ENCODE results near the gene CLEC18B. TPM values are rescaled to one million over a fixed set of nuclear protein-coding genes. Genes with fewer than 3 reads are reported as not detected.
"Not testable (repeated sequence)": the region's sequence is repeated elsewhere in the genome, so short reads cannot be mapped to it uniquely, and the experiment has no call there.

The CLEC18B gene
- total and polyA plus RNA-seq, 11 donors = 0.14 to 1.5 (median 0.28) TPM; not detected in 5

DNA sequence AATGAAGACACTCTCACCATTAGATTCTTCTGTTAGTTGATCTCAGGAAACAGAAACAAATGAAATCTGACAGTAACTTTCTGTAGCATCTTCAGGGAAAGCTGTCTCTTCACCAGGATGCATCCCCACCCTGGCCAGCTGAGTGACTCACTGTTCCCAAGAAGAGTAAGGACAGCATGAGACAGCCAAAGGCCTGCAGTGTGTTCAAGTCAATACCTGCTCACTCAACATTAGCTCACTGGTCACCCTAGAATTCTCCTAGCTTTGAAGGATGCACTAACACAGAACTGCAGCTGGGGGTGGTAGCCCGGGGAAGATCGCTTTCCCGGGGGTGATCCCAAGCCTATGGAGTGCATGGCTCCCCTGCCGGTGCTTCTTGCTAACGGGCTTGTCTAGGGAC, 28.2 kb upstream of the CLEC18B start:
- H3K36me3 ChIP-seq = peaks cover 0 to 44% (median 40%) of the 10 kb centered on the region in 9 donors

DNA sequence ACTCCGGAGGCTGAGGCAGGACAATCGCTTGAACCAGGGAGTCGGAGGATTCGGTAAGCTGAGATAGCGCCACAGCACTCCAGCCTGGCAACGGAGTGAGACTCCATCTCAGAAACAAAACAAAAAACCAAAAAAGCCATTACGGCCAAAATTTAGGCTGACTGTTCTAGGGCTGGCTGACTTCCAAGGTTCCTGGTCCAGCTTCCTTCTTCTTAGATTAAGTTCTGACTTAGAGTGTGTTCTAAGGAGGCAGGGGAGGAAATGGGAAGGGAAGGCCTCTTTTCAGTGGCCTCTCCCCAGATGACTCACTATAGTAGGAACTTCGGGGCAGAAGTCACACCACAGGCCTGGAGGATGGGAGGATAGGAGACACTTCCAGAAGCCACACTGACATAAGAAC, 27.7 kb upstream of the CLEC18B start:
- no peak for TF ChIP-seq POLR2A (IDR thresholded peaks at IDR 0.05)
- TF ChIP-seq, protein P1, sequence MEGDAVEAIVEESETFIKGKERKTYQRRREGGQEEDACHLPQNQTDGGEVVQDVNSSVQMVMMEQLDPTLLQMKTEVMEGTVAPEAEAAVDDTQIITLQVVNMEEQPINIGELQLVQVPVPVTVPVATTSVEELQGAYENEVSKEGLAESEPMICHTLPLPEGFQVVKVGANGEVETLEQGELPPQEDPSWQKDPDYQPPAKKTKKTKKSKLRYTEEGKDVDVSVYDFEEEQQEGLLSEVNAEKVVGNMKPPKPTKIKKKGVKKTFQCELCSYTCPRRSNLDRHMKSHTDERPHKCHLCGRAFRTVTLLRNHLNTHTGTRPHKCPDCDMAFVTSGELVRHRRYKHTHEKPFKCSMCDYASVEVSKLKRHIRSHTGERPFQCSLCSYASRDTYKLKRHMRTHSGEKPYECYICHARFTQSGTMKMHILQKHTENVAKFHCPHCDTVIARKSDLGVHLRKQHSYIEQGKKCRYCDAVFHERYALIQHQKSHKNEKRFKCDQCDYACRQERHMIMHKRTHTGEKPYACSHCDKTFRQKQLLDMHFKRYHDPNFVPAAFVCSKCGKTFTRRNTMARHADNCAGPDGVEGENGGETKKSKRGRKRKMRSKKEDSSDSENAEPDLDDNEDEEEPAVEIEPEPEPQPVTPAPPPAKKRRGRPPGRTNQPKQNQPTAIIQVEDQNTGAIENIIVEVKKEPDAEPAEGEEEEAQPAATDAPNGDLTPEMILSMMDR (IDR thresholded peaks at IDR 0.05) = no peak
- intact Hi-C loops (cut with DNase I) = no loop called here
- Histone ChIP-seq H3K9me3 (no peaks in the 10 kb centered on the region), H3K4me1 (peaks cover 12 to 47% (median 30%) of the 10 kb centered on the region in 12 donors), H3K36me3 (peaks cover 0 to 40% (median 36%) of the 10 kb centered on the region in 9 donors), H3K27ac (peak overlapping the region; percentile 71 to 90 (median 83)), H3K4me3 (no peak overlapping the region), H3K27me3 (no peaks in the 10 kb centered on the region)
- peak; percentile 94 to 98 (median 95) for ATAC-seq
- peak; percentile 66 to 86 (median 84) for DNase-seq
- 36 to 69% (median 56%) methylated on average over 8 of the region's 8 CpGs for WGBS, 4 donors

More for the DNA sequence above, 28.2 kb upstream of the CLEC18B start:
- Histone ChIP-seq H3K27ac (peak overlapping the region; percentile 71 to 90 (median 83)), H3K4me1 (peaks cover 12 to 47% (median 30%) of the 10 kb centered on the region in 12 donors), H3K4me3 (no peak overlapping the region), H3K27me3 (no peaks in the 10 kb centered on the region), H3K9me3 (no peaks in the 10 kb centered on the region)
- TF ChIP-seq, protein P1 (IDR thresholded peaks at IDR 0.05) = no peak
- no peak for TF ChIP-seq POLR2A (IDR thresholded peaks at IDR 0.05)
- 92 to 100% (median 95%) methylated on average over 5 of the region's 5 CpGs for WGBS, 4 donors
- peak; percentile 9 to 45 (median 30) for ATAC-seq
- peak in 1 of 5 donors; percentile 40 for DNase-seq
- intact Hi-C loops (cut with DNase I) = no loop called here

DNA sequence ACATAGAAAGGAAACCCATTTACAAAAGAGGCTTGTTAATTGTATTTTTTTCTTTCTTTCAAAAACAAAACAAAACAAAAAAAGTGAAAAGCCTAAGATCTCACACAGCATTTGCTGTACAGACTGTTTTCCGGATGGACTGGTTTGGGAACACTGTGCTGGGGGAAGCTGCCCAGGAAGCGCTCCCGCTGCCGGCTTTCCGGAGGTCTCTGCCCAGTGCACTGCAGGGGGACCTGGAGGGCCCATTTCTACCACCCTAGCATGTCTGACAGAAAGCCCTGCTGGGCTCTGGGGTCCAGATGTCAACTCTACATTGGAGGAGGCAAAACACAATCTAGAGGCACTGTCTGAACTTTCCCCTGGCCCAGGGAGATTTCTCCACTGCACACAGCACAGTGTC, 26.3 kb upstream of the CLEC18B start:
- Histone ChIP-seq H3K4me1 (peaks cover 12 to 47% (median 30%) of the 10 kb centered on the region in 12 donors), H3K27ac (peak overlapping the region; percentile 71 to 90 (median 83)), H3K9me3 (no peaks in the 10 kb centered on the region), H3K27me3 (no peaks in the 10 kb centered on the region), H3K36me3 (peaks cover 0 to 28% (median 22%) of the 10 kb centered on the region in 9 donors), H3K4me3 (no peak overlapping the region)
- DNase-seq = peak in 1 of 5 donors; percentile 43
- TF ChIP-seq POLR2A (IDR thresholded peaks at IDR 0.05) = no peak
- TF ChIP-seq, protein P1 (IDR thresholded peaks at IDR 0.05) = no peak
- WGBS, 4 donors = 63 to 80% (median 74%) methylated on average over 5 of the region's 5 CpGs
- intact Hi-C loops (cut with DNase I) = no loop called here
- peak in 1 of 4 donors; percentile 31 for ATAC-seq

DNA sequence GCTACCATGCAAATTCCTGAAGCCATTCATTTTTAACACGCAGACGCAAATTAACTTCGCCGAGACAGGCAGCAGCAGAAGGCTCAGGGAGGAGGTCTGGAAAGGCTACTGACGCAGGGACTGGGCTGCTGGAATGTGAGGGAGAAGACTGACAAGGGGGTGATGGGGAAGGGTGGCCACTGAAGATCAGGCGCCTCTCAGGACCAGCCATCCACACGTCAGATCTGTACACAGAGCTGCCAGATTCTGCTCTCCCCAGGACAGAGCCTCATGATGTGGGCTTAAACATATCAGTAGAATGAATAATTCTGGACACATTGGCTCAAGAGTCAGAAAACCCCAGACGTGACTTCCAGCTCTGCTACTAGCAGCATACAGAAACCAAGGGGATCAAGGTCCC, 25.6 kb upstream of the CLEC18B start:
- 94 to 97% (median 95%) methylated on average over 8 of the region's 8 CpGs for WGBS, 4 donors
- peak overlapping the region; percentile 66 to 90 (median 83) for H3K27ac ChIP-seq
- TF ChIP-seq, protein P1 (IDR thresholded peaks at IDR 0.05) = no peak
- no peak for TF ChIP-seq POLR2A (IDR thresholded peaks at IDR 0.05)

DNA sequence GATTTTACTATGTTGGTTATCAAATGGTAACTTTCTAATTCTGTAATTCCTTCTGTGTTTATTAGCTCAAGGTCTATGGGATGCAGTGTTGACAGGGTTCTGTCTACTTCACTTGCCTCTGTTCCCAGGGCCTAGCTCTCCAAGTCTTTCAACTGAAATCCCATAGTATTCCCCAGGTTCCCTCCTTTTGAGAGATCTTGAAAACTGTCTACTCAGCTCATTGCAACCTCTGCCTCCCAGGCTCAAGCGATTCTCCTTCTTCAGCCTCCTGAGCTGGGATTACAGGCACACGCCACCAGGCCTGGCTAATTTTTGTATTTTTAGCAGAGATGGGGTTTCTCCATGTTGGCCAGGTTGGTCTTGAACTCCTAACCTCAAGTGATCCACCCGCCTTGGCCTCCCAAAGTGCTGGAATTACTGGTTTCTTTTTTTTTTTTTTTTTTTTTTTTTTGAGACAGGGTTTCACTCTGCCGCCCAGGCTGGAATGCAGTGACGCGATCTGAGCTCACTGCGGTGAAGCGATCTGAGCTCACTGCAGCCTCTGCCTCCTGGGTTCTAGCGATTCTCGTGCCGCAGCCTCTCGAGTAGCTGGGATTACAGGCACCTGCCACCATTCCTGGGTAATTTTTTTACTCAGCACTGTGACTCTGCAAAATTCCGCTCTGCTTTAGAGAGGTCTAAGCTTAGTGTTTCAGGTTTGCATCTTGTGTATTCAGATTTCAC, 22.5 kb upstream of the CLEC18B start:
- Histone ChIP-seq H3K36me3 (peaks cover 0 to 13% (median 4%) of the 10 kb centered on the region in 9 donors), H3K4me1 (peaks cover 0 to 21% (median 14%) of the 10 kb centered on the region in 12 donors)
- H3K27me3 ChIP-seq; H3K4me3 ChIP-seq; DNase-seq; intact Hi-C loops (cut with DNase I); H3K9me3 ChIP-seq; H3K27ac ChIP-seq; ATAC-seq: not testable (repeated sequence)
- 96 to 99% (median 98%) methylated on average over 12 to 13 of the region's 13 CpGs for WGBS, 4 donors

More for the DNA sequence above, 25.6 kb upstream of the CLEC18B start:
- Histone ChIP-seq H3K4me1 (peaks cover 12 to 47% (median 30%) of the 10 kb centered on the region in 12 donors), H3K36me3 (peaks cover 0 to 22% (median 15%) of the 10 kb centered on the region in 9 donors), H3K27me3 (no peaks in the 10 kb centered on the region), H3K9me3 (no peaks in the 10 kb centered on the region), H3K4me3 (no peak overlapping the region)
- intact Hi-C loops (cut with DNase I) = no loop called here
- ATAC-seq = no peak
- DNase-seq = no peak
